Measurements from ENCODE around the gene ACTR1B. TPM values are rescaled to one million over a fixed set of nuclear protein-coding genes. Genes with fewer than 3 reads are reported as not detected.
"Not testable (repeated sequence)": the region's sequence is repeated elsewhere in the genome, so short reads cannot be mapped to it uniquely, and the experiment has no call there.

The ACTR1B gene
- total RNA-seq, 6 experiments from 2014 or later: 32.3 to 44.4 (median 35.1) TPM

- H3K9me3 ChIP-seq: no peaks in the 10 kb centered on the region
- H3K4me3 ChIP-seq: no peak overlapping the region
- H3K27me3 ChIP-seq: no peaks in the 10 kb centered on the region
- H3K36me3 ChIP-seq: no peaks in the 10 kb centered on the region
- intact Hi-C loops (cut with DNase I): loop anchor here in 1 of 2 donors (10.0 kb wide), 1 partner anchor 99 kb away; no protein-coding TSS in a partner anchor
- peaks cover 0 to 4% (median 0%) of the 10 kb centered on the region in 4 donors for H3K4me1 ChIP-seq
- TF ChIP-seq POLR2A (IDR thresholded peaks at IDR 0.05): no peak
- no peak for TF ChIP-seq CTCF (IDR thresholded peaks at IDR 0.05)
- no peak for ATAC-seq
- no peak for DNase-seq
- no peak overlapping the region for H3K27ac ChIP-seq
These were observed 29.6 kb upstream of the ACTR1B start for GRCh38 chr2:97693476-97693875.

GRCh38 chr2:97691166-97691565 is 27.3 kb upstream of the ACTR1B start:
- ATAC-seq (no peak), DNase-seq (no peak)
- intact Hi-C loops (cut with DNase I): loop anchor here in 1 of 2 donors (10.0 kb wide), 1 partner anchor 96 kb away; no protein-coding TSS in a partner anchor
- no CpG with 5 or more reads among the region's 6 CpGs for WGBS (ENCODE audit: insufficient coverage, low coverage, low lambda C conversion rate, missing lambda C conversion rate)
- H3K4me1 ChIP-seq: no peaks in the 10 kb centered on the region
- H3K27ac ChIP-seq: no peak overlapping the region
- no peaks in the 10 kb centered on the region for H3K36me3 ChIP-seq
- no peak for TF ChIP-seq CTCF (IDR thresholded peaks at IDR 0.05)
- TF ChIP-seq POLR2A (IDR thresholded peaks at IDR 0.05): no peak
- no peak overlapping the region for H3K4me3 ChIP-seq
- H3K27me3 ChIP-seq: no peaks in the 10 kb centered on the region
- no peaks in the 10 kb centered on the region for H3K9me3 ChIP-seq

GRCh38 chr2:97688062-97688827 is 24.4 kb upstream of the ACTR1B start:
- WGBS (ENCODE audit: insufficient coverage, low coverage, low lambda C conversion rate, missing lambda C conversion rate): 80% methylated on average over 7 of the region's 11 CpGs
- TF ChIP-seq CTCF (IDR thresholded peaks at IDR 0.05): no peak
- TF ChIP-seq POLR2A (IDR thresholded peaks at IDR 0.05): no peak
- no peak for DNase-seq

GRCh38 chr2:97687235-97687634 is 23.4 kb upstream of the ACTR1B start:
- 79% methylated on average over 2 of the region's 3 CpGs for WGBS (ENCODE audit: insufficient coverage, low coverage, low lambda C conversion rate, missing lambda C conversion rate)
- DNase-seq; H3K4me1 ChIP-seq; H3K9me3 ChIP-seq; intact Hi-C loops (cut with DNase I); ATAC-seq; H3K27me3 ChIP-seq; H3K27ac ChIP-seq; H3K36me3 ChIP-seq; H3K4me3 ChIP-seq: not testable (repeated sequence)

More at GRCh38 chr2:97688062-97688827, 24.4 kb upstream of the ACTR1B start:
- Histone ChIP-seq H3K9me3 (no peaks in the 10 kb centered on the region), H3K4me1 (no peaks in the 10 kb centered on the region), H3K27me3 (no peaks in the 10 kb centered on the region), H3K27ac (no peak overlapping the region), H3K36me3 (no peaks in the 10 kb centered on the region), H3K4me3 (no peak overlapping the region)
- no peak for ATAC-seq
- intact Hi-C loops (cut with DNase I): no loop called here

GRCh38 chr2:97678298-97678697 is 14.5 kb upstream of the ACTR1B start:
- H3K9me3 ChIP-seq: no peaks in the 10 kb centered on the region
- 91% methylated on average over 1 of the region's 1 CpG for WGBS (ENCODE audit: insufficient coverage, low coverage, low lambda C conversion rate, missing lambda C conversion rate)
- TF ChIP-seq CTCF (IDR thresholded peaks at IDR 0.05) (no peak), POLR2A (IDR thresholded peaks at IDR 0.05) (no peak)
- intact Hi-C loops (cut with DNase I): no loop called here
- H3K4me3 ChIP-seq: no peak overlapping the region
- H3K27ac ChIP-seq: no peak overlapping the region
- H3K4me1 ChIP-seq: no peaks in the 10 kb centered on the region
- DNase-seq (no peak), ATAC-seq (no peak)
- no peaks in the 10 kb centered on the region for H3K36me3 ChIP-seq
- H3K27me3 ChIP-seq: no peaks in the 10 kb centered on the region

All from right lobe of liver (tissue), 6 donors.